ENCODE data around the gene MAP1LC3B. TPM values are rescaled to one million over a fixed set of nuclear protein-coding genes. Genes with fewer than 3 reads are reported as not detected.

Gene MAP1LC3B
- total RNA-seq, 2 donors from 2014 or later, result 41.9 to 51.8 TPM

- no peak for DNase-seq (ENCODE audit: low spot score)
- no peaks in the 10 kb centered on the region for H3K27me3 ChIP-seq (replicated peaks; ENCODE audit: insufficient read depth)
- H3K4me1 ChIP-seq (replicated peaks), result no peaks in the 10 kb centered on the region
- no peaks in the 10 kb centered on the region for H3K36me3 ChIP-seq
- H3K9me3 ChIP-seq, result no peaks in the 10 kb centered on the region
- intact Hi-C loops (cut with DNase I), result no loop called here
- 92% methylated on average over 14 of the region's 14 CpGs for WGBS
- H3K4me3 ChIP-seq, result no peak overlapping the region
- no peak for TF ChIP-seq POLR2A (IDR thresholded peaks at IDR 0.05)
- TF ChIP-seq CTCF (IDR thresholded peaks at IDR 0.05), result no peak
- no peak for TF ChIP-seq POLR2AphosphoS5 (IDR thresholded peaks at IDR 0.05)
- H3K27ac ChIP-seq, result no peak overlapping the region
Observed at GRCh38 chr16:87453326-87453725, 61.2 kb downstream of the MAP1LC3B start.

Other genes starting within 250 kb of the MAP1LC3B start
- gene C16orf95, start 74.9 kb upstream of the MAP1LC3B start, total RNA-seq, result 1 to 10 TPM in 1 of 2 donors, under 1 TPM in 1; 0.91 to 8.0 TPM
- gene FBXO31, start 8.6 kb upstream of the MAP1LC3B start, total RNA-seq, result 10 to 100 TPM; 39.5 to 65.8 TPM
- 10 to 100 TPM; 14.9 to 55.7 TPM for gene ZCCHC14, start 100.7 kb downstream of the MAP1LC3B start, total RNA-seq
- 1 to 10 TPM; 1.0 to 6.1 TPM for gene JPH3, start 210.2 kb downstream of the MAP1LC3B start, total RNA-seq